Activated T-cell treated with anti-CD3 and anti-CD28 coated beads, Interleukin-2, amount 50 U/mL, for 48 hours (primary cell): ENCODE measurements around the gene LIPN.
"Not testable (repeated sequence)": the region's sequence is repeated elsewhere in the genome, so short reads cannot be mapped to it uniquely, and the experiment has no call there.

Experiments used
- DNase-seq, 2 experiments: peaks; one replicate each; pipeline ENCODE4 v3.0.0-alpha.2; 2020

The LIPN gene, protein sequence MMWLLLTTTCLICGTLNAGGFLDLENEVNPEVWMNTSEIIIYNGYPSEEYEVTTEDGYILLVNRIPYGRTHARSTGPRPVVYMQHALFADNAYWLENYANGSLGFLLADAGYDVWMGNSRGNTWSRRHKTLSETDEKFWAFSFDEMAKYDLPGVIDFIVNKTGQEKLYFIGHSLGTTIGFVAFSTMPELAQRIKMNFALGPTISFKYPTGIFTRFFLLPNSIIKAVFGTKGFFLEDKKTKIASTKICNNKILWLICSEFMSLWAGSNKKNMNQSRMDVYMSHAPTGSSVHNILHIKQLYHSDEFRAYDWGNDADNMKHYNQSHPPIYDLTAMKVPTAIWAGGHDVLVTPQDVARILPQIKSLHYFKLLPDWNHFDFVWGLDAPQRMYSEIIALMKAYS

DNA sequence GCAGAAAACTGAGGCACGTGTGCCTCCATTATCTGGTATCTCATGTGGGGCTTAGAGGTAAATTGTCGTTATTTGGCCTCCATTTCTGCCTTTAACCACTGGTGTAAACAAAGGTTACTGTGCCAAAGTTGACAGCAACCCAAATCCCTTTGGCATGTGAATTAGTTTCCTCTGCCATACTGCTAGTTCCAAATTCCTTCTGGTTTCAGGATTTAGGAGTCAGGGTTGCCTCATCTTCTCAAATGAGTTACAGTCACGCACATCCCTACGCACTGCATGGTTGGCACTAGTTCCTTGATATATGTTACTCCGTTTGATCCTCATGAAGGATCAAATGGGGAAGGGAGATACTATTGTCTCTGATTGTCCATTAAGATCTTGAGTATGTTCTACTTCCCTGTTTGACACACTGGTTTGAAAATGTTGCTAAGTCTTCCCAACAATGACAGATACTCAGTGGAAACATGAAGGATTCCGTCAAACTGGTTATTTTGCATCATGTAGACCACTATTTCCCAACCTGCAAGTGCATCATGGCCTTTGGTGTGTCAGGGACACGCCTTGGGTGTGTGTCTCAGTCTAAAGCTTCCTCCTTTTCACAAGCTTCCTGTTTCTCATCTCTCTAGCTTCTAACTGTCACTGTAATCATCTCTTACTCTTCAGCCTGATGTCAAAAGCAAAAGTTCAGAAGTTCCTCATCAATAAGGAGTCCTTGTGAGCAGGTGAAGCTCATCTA is at the start of gene LIPN:
Gene LIPN (plus strand): TSS at position 655 of the 736 bp plus-strand sequence. CDS start 1,386 bp downstream, outside the sequence.
- DNase-seq = no peak

DNA sequence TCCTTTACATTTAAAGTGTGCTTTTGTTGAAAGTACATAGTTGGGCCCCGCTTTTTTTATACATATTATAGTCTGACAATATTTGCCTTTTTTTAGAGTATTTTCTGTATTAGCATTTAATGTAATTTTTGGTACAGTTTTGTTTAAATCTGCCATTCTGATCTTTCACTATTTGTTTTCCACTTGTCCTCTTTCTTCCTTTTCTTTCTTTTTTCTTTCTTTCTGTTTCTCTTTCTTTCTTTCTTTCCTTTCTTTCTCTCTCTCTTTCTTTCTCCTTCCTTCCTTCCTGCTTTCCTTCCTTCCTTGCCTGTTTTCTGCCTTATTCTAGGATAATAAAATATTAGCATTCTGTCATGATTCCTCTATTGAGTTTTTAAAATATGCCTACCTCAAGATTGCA is 44.3 kb upstream of the LIPN start:
- DNase-seq = no peak

DNA sequence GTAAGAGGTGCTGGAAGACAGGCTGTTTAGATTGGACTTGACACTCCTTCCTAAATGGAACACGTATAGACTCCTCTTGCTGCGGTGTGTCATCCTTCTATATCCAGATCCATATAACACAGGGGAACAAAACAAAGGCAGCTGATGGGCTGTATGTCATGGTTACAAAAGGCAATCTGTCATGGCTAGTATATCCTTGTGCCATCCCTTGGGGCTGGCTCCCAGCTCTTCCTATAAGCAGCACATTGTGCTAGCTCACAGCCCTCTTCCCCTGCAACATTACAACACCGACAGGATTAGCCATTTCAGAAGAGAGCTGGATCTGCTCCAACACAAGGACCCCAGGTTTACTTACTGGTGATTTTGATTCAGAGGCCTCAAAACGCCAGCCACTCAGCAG is 38.4 kb upstream of the LIPN start:
- no peak for DNase-seq

DNA sequence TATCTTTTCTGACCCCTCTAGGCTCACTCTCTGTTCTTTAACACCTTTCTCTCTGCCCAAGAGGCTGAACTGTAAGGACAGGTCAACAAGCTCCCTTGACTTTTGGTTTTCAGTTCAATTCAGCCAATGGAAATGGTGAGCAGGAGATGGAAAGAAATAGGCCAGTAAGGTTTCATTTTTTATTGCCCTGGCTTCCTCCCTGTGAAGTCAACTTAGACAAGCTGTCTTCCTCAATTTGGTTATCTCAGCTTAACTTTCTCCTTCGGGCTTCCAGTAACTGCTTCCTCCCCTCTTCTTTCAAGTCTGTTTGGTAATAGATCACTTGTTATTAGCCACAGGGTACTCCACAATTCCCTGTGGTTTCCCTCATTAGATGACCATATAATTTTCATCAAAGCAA is 34.0 kb upstream of the LIPN start:
- no peak for DNase-seq

DNA sequence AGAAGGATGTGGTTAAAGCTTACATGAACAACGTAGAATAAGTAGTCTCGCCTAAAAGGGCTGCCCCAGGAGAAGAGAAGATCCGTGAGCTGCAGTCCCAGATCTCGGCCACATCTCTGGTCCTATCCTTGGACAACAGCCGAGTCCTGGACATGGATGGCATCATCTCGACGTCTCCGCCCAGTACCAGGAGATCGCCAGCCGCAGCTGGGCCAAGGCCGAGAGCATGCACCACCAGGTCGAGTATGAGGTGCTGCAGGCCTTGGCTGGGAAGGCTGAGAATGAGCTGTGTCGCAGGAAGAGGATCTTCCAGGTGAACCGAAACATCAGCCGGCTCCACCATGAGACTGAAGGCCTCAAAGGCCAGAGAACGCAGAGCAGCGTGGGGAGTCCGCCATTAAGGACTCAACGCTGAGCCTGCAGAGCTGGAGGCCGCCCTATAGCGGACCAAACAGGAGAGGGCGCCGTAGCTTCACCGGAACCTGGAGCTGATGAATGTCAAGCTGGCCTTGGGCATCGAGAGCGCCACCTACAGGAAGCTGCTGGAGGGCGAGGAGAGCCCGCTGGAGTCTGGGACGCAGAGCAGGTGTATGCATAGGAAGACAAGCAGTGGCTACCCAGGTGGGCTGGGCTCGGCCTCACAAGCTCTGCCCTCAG is 31.6 kb upstream of the LIPN start:
- DNase-seq = peak; percentile 79

DNA sequence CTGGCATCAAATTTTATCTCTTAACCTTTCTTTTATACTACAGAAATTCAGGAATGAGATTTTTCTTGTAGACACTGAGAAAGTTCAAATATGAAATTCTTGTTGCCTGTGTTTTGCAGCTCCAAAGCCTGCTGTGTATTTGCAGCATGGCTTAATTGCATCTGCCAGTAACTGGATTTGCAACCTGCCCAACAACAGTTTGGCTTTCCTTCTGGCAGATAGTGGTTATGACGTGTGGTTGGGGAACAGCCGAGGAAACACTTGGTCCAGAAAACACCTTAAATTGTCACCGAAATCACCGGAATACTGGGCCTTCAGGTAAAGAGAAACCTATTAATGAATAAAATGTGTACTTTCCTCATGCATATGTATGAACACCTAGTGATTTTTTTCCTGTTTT is 29.0 kb upstream of the LIPN start:
- DNase-seq = no peak

DNA sequence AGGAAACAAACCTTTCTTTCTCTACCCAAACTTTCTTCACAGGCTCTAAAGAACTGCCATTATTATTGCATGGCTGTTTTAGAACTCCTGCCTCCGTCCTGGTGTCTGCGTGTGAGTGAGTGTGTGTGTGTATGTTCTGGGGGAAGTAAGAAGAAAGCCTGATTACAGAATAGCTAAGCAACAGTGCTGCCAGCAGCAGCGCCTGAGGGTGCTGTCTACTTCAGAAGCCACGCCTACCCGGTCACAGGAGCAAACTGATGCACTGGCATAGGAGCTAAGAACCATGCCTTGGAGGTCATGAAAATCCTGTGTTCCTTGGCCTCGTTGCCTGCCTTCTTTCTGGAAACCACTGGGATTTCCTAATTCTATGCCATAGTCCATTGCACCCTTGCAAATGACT is 28.5 kb upstream of the LIPN start:
- DNase-seq = no peak

DNA sequence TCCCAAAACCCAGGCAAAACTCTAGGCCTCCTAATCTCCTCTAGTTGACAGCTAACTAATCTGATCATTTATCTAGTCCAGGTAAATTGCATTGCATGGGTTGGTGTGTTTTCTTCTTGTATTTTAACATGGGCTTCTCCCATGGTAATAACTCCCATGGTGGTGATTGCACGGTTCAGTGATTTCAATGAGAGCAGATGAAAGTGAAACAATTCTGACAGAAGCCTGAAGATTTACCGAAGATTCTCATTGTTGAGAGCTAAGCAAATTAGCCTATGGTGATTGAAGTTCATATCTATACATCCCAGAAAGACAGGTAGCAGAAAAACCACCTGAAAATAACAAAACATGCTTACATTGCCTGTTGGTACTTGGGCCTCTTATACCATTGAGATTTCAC is 26.6 kb upstream of the LIPN start:
- DNase-seq = no peak

DNA sequence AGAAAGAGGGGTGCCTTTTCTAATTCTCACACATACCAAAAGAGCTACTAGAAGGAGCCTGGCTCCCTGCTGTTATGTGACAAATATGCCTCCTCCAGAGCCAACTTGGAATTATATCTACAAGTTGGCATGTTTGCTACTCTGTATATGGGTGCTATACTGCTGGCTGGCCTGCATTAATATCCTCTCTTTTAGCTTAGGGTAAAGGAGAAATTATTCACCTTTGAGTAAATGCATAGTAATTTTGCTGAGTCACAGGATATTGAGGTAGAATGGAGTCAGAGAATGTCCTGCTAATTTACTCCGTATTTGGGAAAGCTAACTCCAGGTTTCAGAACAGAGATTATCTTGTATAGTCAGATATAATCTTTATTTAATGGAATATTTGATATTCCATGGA is 24.2 kb upstream of the LIPN start:
- DNase-seq = no peak

DNA sequence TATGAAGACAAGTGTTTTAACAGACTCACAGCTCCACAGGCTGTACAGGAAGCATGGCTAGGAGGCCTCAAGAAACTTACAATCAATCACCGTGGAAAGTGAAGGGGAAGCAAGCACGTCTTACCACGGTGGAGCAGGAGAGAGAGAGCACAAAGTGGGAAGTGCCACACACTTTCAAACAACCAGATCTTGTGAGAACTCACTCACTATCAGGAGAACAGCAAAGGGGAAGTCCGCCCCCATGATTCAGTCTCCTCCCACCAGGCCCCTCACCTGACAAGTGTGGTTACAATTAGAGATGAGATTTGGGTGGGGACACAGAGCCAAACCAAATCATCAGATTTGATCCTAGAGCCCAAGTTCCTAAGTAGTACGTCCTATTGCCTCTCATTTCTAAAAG is 17.9 kb upstream of the LIPN start:
- DNase-seq = not testable (repeated sequence)

DNA sequence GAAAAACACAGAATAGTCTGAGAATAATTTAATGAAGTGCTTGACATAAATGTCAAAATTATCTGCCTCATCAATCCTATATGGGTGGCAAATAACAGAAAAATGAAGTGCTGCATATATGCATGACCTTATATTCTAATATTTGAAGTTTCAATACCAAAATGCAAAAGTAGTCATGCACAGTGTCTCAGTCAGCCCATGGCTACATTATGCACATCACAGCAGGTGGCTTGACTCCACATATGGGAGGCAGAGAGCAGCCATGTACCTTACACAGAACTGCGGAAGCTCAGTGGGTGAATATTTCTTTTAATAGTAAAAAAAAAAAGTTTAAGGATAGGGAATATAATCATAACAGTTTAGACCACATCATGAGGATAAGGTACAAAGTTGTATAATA is 17.4 kb upstream of the LIPN start:
- no peak for DNase-seq

DNA sequence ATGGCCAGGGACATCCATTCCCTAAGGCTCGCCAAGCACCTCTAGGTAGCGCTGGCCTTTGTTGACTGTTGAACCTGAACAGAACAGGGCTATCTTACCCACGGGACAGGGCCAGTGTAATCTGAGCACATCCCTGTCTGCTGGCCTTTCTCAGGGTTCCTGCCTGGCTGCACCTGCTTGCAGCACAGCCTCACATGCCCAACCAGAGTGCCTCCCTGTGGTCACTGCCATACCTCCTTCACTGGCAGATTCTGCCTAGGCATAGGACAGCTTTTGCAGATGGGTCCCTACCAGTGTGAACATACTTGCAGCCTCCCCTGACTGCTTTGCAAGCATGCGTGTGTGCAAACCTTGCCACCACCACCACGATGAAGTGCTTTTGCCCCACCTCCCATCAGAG is 15.8 kb upstream of the LIPN start:
- DNase-seq = no peak

DNA sequence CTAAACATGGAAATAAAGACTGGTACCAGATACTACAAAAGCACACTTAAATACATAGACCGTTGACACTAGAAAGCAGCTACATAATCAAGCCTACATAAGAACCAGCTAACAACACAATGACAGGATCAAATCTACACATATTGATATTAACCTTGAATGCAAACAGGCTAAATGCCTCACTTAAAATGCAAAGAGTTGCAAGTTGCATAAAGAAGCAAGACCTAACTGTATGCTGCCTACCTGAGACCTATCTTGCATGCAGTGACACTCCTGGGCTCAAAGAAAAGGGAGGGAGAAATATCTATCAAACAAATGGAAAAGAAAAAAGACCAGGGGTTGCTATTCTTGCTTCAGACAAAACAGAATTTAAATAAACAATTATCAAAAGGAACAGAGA is 14.2 kb upstream of the LIPN start:
- no peak for DNase-seq

DNA sequence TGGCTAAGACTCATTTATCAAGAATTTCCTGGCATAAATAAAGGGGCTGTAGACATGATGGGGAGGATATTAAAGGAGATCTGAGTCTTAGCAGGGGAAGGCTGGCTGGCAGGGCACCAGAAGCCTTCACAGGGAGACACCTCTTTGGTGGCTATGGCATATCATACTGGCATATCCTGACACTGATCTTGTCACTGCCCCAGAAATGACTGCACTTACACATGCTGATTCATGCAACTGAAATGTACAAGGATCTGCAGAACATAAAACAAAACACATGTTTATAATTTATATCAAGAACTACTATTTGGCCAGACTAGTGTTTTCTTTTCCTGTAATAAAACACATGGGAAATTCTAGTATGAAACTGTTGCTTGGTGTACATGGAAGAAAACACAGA is 5.5 kb upstream of the LIPN start:
- no peak for DNase-seq

DNA sequence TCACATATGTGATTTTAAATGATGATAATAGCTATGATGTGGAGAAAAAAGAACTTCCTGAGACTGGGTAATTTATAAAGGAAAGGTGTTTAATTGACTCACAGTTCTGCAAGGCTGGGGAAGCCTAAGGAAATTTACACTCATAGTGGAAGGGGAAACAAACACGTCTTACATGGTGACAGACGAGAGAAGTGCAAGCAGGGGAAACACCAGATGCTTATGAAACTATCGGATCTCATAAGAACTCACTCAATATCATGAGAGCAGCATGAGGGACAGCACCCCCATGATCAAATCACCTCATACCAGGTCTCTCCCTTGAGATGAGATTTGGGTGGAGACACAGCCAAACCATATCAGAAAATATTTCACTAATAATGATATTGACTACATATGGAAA is 4.1 kb upstream of the LIPN start:
- DNase-seq = peak in 1 of 2 experiments; percentile 26

DNA sequence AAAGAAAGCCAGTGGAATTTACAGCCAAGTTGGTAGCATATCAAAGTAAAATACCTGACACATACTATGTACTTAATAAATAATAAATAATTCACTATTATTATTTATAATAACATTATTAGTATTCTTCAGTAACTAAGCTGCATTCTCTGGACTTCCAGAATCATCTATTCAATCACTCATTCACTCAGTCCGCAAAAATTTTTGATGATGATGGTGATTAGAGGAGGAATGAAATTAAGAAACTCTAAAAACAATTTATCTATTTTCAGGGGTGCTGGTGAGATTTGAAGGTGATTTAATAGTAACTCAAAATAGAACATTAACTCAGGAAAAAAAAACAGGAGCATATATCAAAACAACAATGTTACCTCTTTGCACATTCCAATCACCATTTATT is 3.2 kb upstream of the LIPN start:
- DNase-seq = no peak

DNA sequence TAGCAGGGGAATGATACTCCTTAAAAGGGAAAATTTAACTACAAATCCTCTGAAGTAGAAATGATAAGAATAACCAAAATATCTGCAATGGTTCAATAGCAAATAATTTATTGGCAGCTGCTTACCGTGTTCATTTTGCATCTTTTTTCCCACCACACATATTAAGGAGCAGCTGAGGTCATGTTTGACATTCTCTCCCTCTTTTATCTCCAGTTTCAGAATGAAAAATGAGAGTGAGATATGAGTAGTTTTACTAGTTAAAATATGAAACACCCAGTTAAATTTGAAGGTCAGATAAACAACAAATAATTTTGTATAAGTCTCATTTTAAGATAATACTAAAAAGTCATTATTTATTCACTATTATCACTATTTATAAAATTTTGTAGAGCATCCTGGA is 3.1 kb downstream of the LIPN start:
- no peak for DNase-seq

DNA sequence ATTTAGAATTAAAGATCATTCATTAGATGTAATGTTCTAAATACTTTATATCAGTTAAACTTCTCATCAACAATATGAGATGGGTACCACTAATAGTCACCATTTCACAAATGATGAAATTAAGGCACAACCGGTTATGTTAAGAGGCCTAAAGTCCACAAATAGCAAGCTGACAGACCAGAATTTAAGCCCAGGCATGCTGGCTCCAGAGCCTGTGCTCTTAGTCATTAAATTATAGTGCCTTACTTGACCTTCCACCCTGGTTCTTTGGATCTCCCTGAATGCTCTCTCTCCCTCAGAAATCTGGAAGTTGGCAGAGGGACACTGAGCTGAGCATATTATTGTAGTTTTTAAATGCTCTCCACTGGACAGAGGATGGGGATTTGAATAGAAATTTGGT is 3.6 kb downstream of the LIPN start:
- DNase-seq = no peak

DNA sequence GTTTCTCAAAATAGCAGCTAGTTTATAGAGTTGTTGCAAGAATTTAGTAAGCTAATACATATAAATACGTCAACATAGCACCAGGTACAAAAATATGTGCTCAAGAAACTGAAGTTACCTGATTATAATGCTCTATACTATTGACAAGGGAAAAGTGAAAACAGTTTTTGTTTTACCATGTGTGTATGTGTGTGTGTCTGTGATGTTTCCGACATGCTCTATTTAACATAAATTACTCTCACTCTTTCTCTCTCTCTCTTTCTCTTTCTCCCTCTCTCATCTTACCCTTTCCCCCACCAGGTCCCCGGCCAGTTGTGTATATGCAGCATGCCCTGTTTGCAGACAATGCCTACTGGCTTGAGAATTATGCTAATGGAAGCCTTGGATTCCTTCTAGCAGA is 4.3 kb downstream of the LIPN start:
- no peak for DNase-seq

DNA sequence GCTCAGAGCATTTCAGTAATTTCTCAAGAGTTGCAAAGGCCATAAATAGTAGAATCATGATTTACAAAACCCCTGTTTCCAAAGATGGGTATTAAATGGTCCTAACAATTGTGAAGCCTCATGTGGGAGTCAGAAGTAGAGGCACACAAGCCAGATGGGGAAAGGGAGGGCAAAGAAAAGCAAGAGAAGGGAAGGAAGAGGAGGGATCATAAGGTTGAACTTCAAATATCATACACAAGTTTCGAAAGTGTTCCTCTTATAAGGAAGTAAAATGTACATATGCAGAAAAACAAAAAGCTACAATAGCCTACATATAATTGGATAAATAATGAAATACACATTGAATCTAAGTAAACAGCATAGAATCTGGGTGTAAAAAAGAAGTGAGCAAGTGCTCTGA is 6.0 kb downstream of the LIPN start:
- no peak for DNase-seq

DNA sequence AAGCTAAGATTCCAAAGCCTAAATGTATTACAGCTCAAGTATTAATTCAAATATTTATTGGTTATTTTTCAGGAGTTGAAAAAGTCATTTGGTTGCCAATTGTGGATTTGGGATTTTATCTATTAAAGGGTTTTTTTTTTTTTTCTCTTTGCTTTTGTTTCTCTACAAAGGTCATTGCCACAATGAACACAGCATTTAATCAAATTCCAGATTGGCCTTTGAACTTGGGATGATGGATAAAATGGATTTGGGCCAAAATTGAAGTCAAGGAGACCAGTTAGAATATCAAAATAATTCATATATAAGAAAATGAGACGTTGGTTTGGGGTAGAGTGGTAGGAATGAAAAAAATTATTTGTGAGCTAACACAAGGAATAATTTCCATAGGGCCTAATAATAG is 9.6 kb downstream of the LIPN start:
- no peak for DNase-seq

DNA sequence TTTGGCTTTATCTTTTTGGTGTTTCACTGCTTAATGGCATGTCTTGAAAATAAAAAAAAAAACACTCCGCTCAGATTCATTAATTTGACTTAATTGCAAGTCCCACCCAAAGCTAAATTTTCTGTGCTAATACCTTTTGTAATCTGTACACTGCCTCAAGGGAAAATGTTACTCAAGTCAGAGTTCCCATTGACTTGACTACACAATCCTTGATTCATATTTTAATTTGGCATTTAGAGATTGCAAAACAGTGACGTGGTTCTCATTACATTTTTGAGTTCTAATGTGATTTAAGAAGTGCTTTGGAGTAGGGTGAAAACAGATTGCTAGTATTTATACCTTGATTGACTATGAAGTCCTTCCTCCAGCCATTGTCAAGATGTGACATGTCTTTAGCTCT is 21.4 kb downstream of the LIPN start:
- DNase-seq = no peak

DNA sequence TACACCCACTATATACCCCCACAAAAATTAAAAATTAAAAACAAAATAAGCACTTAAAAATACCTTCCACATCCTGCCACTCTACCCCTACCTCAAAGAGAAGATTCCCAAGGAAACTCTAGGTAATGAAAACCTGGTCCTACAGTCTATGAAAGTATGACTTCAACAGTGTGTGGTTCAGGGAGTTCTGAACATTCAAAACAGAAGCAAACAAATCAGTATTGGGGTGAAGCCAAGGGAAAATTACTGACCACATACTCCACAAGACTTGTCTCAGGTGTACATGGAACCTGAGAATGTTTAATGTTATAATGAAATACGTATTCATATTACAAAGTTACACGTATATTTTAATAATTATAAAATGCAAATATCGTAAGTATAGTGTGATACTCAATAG is 22.4 kb downstream of the LIPN start:
- DNase-seq = no peak

DNA sequence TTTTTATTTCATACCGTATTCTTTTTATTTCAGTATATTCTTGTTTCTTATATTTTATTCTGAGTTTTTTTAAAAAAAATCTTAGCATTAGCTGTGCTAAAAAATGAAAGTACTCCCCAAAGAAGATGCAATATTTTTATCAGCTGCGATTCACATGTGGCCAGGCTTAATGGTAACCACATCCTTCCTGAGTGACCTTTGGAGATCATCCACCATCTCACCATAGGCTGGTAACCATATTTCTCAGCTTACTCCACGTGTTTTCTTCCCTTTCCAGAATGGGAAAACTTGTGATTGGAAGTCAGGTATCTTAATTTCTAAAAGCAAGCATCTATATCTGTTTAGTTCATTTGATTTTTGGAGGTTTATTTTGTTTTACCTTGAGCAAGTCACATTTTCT is 23.9 kb downstream of the LIPN start:
- DNase-seq = no peak
